GM12892 (cell line): ENCODE measurements around the gene MAP4.

Source experiments
- POLR2A ChIP-seq: IDR thresholded peaks from 2 replicates; pipeline ENCODE4 v1.6.1; 2011; ENCODE audit warnings: low read depth, low read length, control low read depth
- POLR2AphosphoS5 ChIP-seq: IDR thresholded peaks from 2 replicates; pipeline ENCODE4 v1.6.1; 2011; ENCODE audit warnings: low read depth, low read length, control low read depth
- TAF1 ChIP-seq: IDR thresholded peaks from 2 replicates; pipeline ENCODE4 v1.6.1; 2011; ENCODE audit warnings: low read depth, mild to moderate bottlenecking, control low read depth, low read length, borderline replicate concordance

- no peak for TF ChIP-seq POLR2A
- TF ChIP-seq TAF1 = no peak
- no peak for TF ChIP-seq POLR2AphosphoS5
These were observed 24.9 kb downstream of the MAP4 start for GRCh38 chr3:47991341-47991740.
